ENCODE data around the gene RNASE7.

DNA sequence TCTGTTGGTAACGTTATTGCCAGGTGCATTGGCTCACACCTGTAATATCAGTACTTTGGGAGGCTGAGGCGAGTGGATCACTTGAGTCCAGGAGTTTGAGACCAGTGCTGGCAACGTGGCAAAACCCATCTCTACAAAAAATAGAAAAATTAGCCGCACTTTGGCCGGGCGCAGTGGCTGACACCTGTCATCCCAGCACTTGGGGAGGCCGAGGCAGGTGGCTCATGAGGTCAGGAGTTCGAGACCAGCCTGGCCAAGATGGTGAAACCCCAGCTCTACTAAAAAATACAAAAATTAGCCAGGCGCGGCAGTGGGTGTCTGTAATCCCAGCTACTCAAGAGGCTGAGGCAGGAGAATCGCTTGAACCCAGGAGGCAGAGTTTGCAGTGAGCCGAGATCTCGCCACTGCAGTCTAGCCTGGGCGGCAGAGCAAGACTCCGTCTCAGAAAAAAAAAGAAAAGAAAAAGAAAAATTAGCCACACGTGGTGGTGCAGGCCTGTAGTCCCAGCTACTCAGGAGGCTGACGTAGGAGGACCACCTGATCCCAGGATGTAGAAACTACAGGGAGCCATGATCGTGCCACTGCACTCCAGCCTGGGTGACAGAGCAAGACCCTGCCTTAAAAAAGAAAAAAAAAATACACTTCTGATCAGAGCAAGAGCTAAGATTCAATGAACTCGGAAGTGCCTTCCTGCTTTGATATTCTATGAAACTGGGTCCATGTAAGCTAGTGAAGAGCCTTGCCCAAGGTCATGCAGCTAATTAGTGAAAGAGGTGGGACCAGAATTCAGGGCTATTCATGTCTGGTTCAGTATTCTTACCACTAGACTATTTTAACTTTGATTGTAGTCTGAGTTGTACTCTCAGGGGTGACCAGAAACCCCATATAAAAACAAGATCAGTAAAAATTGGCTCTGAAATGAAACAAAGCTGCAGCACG is 11.3 kb downstream of the RNASE7 start:
- TF ChIP-seq POLR2A (IDR thresholded peaks at IDR 0.05; ENCODE audit: low read depth, low read length) (no peak), POLR2AphosphoS5 (IDR thresholded peaks at IDR 0.05; ENCODE audit: low read depth, low read length) (no peak), TAF1 (IDR thresholded peaks at IDR 0.05; ENCODE audit: borderline replicate concordance, low read depth, low read length) (no peak)
